Stimulated activated CD4-positive, alpha-beta T cell treated with anti-CD3 and anti-CD28 coated beads, Interleukin-4, amount 100 ng/mL, for 48 hours (primary cell): ENCODE measurements around the gene RNF212.

Experiments used
- DNase-seq, 2 donors: peaks; one replicate each; pipeline ENCODE4 v3.0.0-alpha.2; 2020; ENCODE audit warnings: low read depth in 2 of 2

Gene RNF212

DNA sequence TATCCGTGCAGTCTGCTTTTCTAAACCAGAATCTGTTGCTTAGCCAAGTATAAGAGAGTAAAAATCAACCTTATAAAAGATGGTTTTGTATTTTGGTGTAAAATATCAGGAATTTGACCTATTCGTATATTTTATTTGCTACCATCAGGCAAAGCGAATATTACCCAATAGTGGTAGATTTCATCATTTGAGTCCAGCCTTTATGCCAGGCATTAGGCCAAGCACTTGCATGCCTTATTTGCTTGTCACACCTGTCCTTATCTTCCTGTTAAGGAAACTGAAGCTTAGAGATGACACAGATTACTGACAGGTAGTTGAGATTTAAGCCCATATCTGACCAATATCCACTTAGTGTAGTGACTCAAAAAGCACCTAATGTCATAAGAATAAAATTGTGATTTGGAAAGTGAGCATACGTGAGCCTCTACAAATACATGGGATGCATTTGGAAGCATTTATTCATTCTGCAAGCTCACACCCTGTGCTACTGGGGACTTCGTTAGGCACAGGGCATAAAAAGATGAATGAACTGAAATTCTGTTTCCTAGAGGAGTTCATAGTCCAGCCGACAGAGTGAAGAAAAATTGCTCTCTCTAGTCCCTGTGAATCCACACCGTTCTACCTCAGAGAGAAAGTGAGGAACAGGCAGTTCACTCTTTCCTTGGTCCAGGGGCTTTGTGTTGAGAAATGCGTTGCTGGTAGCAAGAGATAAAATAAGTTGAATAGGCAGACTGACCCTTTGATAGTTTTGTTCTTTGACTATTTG, 2.3 kb upstream of the RNF212 start:
- no peak for DNase-seq

- DNase-seq, result no peak
Observed at GRCh38 chr4:1112821-1113182, 562 bp downstream of the RNF212 start.

- DNase-seq, result no peak
Observed at GRCh38 chr4:1112174-1112820, 1.1 kb downstream of the RNF212 start.

DNA sequence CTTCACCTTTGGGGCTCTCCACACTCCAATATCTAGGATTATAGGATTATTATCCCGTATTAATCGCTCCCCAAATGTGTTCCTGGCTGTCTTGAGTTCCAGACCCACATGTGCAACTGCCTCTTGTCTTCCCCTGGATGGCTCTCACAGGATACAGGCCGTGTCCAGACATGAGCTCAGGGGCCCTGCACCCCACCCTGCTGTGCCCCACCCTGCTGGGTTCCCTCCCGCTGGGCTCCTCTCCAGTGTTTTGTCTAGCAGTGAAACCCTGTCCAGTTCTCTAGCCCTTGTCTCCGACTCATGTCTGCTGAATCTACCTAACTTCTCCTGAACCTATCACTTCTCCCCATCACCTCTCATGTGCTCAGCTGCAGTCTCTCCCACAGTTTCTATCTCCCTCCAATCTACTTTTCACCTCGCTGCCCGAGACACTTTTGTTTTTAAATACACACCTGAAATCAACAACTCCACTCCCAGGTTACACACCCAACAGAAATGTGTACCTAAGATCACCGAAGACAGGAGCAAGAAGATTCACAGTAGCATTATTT, 2.0 kb downstream of the RNF212 start:
- no peak for DNase-seq

DNA sequence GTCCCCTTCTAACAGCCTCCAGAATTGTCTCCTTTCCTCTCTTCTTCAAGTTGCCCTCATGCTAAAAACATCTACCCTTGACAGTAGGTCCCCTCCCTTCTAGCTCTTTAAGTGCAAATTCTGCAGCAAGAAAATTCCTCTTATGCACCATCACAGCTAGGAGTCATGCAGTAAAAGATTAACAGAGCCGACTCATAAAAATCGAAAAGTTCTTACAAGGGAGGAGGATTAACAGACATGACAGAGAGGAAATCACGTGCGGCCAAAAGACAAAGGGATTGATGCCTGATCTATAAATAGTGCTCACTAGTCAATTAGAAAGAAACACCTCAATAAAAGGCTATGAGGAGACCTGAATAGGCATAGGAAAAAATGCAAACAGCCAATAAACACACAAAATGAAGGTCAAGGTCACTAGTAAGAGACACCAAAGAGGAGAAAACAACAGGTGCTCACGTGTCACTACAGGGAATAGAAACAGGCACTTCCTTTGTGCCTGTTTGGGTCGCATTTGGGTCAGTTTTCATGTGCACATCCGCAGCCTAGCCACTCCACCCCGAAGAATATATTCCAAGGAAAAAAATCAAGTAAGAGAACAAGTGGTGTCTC, 3.4 kb downstream of the RNF212 start:
- DNase-seq, result no peak

DNA sequence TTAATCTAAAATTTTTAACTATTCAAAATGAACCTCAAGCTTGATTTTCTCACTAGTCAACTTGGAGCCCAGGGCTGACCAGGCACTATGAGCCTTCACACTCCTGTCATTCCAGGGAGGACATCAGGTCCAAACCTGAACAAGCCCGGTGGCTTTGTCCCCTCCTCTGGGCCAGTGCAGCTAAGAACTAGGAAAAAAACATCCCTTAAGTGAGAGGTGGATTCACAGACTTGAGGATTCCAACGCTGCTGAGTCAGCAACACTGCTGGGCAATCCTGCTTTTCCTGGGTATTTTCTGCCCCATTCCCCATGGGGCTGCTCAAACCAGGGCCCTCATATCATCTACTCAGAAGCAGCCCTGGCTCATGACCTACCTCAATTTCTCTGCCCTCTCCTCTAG, 4.0 kb downstream of the RNF212 start:
- DNase-seq, result no peak

DNA sequence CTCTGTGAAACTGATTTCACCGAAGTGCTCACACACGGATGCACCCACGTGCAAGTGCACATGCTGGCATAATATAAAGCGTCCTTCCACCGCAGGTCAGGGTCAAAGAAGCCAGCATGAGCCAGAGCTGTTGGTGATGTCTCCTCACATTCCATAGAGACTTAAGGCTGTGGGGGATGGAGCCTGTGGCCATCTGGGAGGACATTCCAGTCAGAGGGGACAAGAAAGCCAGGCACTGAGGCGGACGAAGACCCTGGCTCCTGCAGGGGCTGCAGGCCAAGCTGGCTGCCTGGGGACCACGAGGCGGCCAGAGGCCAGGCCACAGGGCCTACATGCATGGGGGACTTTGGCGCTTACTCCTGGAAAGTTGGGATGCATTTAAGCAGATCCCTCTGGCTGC, 7.7 kb downstream of the RNF212 start:
- no peak for DNase-seq

- DNase-seq, result no peak
Observed at GRCh38 chr4:1105067-1105466, 8.3 kb downstream of the RNF212 start.

DNA sequence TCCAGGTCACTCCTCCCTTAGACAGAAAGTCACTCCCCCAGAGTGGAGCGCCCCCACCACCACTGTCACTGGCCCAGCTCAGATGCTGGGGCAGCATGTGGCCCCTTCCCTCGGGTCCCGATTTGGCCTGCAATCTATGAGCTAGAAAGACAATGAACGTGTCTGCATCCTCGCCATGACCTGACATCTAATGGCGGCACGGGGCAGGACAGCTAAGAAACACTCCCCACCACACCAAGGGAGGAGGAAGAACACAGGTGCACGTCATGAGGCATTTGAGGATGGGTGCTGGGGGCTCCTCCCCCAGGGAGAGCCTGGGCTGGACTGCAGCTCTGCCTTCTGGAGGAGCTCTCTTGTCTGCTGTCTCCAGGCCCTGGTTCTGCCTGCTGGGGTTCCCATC, 8.7 kb downstream of the RNF212 start:
- DNase-seq, result no peak

- no peak for DNase-seq
Observed at GRCh38 chr4:1099684-1100335, 13.6 kb downstream of the RNF212 start.

GRCh38 chr4:1099270-1099669, 14.1 kb downstream of the RNF212 start:
- DNase-seq, result no peak

DNA sequence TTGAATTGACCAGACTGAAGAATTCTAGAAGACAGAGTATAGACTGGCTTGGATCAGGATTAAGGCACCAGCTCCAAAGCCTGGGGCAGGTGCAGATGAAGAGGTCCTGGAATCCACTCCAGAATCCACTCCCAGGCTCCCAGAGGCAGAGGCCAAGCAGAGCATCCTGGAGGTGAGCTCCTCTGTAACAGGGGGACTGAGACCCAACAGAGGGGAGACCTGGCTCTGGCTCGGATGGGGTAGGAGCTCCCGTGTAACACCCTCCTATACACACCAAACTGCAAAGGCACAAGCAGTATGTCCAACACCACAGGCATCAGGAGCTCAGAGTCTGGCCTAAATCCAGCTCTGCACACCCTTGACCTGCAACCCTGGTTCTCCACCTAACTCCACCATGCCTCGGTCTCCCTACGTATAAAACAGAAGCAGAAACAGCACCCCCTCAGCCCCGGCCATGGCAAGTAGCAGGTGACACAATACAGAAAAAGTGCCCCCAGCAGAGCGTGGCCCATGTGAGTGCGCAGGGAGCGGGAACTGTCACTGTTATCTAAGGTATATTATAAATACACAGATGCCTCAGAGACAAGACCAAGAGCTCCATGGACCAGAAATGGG, 14.9 kb downstream of the RNF212 start:
- no peak for DNase-seq

DNA sequence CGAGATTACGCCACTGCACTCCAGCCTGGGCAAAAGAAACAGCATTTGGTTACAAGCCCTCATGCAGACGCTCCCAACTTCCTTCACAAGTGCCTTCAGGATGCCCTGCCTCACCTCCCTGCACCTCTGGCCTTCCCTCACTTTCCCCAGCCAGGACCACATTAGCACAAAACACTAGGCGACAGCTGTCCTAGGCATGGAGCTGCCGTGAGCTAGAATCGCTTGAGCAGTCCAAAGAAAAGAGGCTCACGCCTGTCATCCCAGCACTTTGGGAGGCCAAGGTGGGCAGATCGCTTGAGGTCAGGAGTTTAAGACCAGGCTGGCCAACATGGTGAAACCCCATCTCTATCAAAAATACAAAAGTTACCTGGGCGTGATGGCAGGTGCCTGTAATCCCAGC, 15.8 kb downstream of the RNF212 start:
- no peak for DNase-seq

DNA sequence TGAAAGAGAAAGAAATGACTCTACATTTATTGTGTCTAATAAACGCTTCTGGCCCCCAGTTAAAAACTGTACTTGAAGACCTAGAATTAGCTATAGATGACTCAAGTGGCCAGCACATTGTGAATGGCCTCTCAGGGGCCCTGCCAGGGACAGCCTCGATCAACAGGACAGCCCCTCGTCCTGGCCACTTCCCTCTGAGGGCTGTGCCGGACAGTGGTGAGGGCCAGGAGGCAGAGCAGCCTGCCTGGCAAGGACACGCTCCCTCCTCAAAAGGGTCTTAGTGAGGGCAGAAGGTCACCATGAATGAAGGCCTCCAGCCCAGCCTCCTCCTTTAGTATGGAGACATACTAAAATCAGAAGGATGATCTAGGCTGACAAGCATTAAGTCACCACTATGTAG, 16.5 kb downstream of the RNF212 start:
- no peak for DNase-seq

DNA sequence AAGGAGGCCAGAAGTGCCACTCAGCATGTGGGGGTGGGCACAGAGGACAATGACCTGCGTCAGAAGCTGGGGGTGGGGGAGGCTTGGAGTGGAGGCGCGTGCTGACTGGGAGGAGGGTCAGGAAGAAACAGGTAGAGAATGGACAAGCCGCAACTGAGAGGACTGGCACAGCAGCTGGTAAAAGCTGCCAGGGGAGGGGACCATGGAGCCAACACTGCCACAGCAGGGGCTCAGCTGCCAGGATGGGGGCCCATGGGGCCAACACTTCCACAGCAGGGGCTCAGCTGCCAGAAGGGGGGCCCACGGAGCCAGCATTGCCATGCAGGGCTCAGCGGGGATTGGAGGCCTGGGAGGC, 19.1 kb downstream of the RNF212 start:
- no peak for DNase-seq

DNA sequence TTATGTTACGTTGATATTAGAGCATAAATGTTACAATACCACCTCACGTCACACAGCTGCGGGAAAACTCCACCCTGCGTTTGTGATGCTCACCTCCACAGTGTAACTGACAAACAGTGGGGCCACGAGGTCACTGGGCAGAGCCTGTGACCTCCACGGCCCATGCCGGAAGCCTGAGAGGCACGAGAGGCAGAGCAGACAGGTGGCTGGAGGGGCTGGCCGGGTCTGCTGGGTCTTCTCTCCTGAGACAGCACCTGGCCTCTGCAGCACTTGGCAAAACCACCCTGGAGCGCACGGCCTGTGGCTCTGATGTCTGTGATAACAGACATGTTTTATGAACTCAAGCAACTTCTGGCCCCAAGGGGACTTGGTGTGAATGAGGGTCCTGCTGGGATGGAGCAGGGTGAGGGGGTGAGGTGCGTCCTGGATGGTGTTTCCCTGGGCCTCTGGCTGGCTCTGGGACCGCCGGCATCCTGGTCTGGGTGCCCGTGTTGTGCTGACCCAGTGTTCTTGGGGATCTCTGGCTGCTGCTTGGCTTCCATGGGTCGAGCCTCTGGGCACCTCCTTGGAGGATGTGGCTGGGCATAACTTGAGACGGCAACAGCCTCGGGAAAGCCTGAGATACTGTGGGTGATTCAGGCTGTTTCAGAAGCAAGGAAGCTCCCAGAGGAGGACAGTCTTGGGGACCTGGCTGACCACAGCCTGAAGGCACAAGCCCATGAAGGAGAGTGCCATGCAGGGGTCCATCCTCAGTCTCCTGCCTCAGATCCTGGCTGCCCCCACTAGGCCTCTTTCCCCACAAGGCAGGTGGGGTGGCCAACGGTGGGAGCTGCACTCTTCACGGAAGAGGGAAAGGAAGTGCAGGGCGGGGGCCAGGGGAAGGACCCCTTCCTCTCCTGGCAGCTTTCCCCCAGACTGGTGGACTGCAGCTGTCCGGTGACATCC, 19.7 kb downstream of the RNF212 start:
- no peak for DNase-seq

DNA sequence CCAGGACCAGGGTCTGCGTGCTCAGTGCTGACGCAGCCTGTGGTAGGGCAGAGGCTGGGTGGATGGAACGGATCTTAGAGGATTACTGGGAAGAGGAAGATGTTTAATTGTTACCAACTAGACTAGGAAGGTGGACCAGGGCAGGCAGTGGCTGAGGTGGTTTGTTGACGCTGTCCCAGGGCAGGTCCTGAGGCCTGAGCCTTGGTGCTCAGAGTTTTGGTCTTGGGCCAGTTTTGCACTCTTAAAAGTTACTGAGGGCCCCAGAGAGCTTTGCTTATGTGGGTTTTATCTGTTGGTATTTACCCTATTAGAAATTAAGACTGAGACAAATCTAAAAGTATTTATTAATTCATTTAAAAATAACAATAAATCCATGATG, 20.4 kb downstream of the RNF212 start:
- DNase-seq, result no peak

GRCh38 chr4:1092026-1092982, 21.1 kb downstream of the RNF212 start:
- no peak for DNase-seq

DNA sequence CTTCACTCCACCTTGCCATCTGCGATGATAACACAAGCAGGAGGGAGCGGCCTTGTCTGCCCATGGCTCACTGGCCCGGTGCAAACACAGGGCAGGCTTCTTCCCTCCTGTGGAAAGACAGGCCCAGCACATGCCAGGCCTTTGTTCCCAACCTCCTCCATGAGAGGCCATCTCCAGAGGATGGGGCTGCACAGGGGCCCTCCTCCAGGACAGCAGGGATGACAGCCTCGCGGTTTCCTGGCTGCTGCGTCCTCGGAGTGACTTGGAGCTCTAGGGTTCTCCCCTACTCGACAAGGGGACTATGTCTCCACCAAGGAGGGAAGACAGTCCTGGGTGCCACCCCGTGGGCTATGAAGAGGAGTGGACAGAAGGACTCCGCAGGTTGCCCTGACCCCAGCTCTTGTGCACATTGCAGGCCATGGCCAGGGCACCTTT, 21.8 kb downstream of the RNF212 start:
- DNase-seq, result no peak
